ENCODE data around the gene TOX2. TPM values are rescaled to one million over a fixed set of nuclear protein-coding genes. Genes with fewer than 3 reads are reported as not detected.

The TOX2 gene
- total and polyA plus RNA-seq, 2 of the 8 experiments (the other 6 are each of a cell fraction or from before 2014, with no cell fraction given): 1.8 to 3.4 TPM

DNA sequence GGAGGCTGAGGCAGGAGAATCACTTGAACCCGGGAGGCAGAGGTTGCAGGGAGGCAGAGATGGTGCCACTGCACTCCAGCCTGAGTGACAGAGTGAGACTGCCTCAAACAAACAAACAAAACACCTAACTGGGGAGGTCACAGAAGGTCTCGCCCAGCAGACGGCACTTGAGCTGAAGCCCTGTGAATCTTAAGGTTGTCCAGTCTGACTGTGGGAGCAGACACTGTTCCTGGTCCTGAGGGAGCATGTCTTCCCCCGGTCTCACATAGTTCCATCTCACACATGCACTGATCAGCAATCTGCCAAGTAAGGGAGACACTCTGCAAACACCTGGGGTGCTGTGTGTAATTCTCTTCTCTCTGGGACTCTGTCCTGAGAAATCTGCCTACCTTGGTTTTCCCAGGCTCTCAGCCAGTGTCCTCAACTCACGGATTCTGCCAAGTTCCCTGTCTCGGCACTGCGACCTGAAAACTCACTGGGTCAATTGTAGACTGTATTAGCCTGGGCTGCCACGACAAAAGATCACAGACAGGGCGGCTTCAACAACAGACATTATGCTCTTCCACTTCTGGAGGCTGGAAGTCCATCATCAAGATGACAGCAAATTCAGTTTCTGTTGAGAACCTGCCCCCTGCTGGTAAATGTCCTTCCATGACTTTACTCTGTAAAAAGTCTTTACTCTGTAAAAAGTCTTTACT lies 178.0 kb downstream of the TOX2 start:
- no peak overlapping the region for H2BK5ac ChIP-seq (ENCODE audit: low read depth, low read length)
- H2BK12ac ChIP-seq (ENCODE audit: low read depth, low read length): no peak overlapping the region
- H3K9ac ChIP-seq (replicated peaks in 1 of 4; ENCODE audit: extremely low read depth in 1 of 4, low read depth in 3 of 4, low read length in 3 of 4): no peak overlapping the region
- no peak overlapping the region for H2AK5ac ChIP-seq (ENCODE audit: low read depth, low read length)
- no peaks in the 10 kb centered on the region for H3K27me3 ChIP-seq (replicated peaks in 1 of 4; ENCODE audit: control insufficient read depth in 3 of 4, extremely low read depth in 1 of 4, insufficient read depth in 3 of 4, low read length in 3 of 4)
- H3K18ac ChIP-seq (ENCODE audit: extremely low read depth, low read length): no peak overlapping the region
- no peaks in the 10 kb centered on the region for H3K79me1 ChIP-seq (ENCODE audit: low read depth, low read length)
- H4K20me1 ChIP-seq (replicated peaks in 1 of 2; ENCODE audit: control insufficient read depth in 1 of 2, insufficient read depth in 2 of 2, low read length in 2 of 2): no peaks in the 10 kb centered on the region
- no peaks in the 10 kb centered on the region for H3K9me3 ChIP-seq (ENCODE audit: insufficient read depth in 2 of 2, low read depth in 1 of 2, low read length in 1 of 2)
- FAIRE-seq (no peak), DNase-seq (ENCODE audit: low read depth in 1 of 2, low spot score in 2 of 2) (no peak)
- H3K27ac ChIP-seq (ENCODE audit: low read depth, low read length): no peak overlapping the region
- no peaks in the 10 kb centered on the region for H3K36me3 ChIP-seq (ENCODE audit: control insufficient read depth in 2 of 4, insufficient read depth in 4 of 4, low read length in 3 of 4)
- CTCF ChIA-PET (ENCODE audit: partially characterized antibody): interaction anchor here (1.0 to 1.6 kb wide), 11 partner anchors 8 to 371 kb away, joined by 3 to 15 read pairs (median 4); no protein-coding TSS in a partner anchor
- POLR2A ChIA-PET (ENCODE audit: partially characterized antibody): no interaction called here
- H3K4ac ChIP-seq (replicated peaks; ENCODE audit: insufficient read length, low read depth, low read length): no peak overlapping the region
- no peak overlapping the region for H2BK20ac ChIP-seq (ENCODE audit: low read length)
- no peak overlapping the region for H3K56ac ChIP-seq (replicated peaks; ENCODE audit: insufficient read length, low read depth, low read length)
- H2AFZ ChIP-seq (ENCODE audit: low read length): no peak overlapping the region
- no peak overlapping the region for H4K91ac ChIP-seq (replicated peaks; ENCODE audit: insufficient read length, low read length)
- no peak overlapping the region for H3K4me3 ChIP-seq (ENCODE audit: extremely low read depth in 1 of 4, insufficient read depth in 2 of 4, low read depth in 3 of 4, low read length in 4 of 4)
- no peaks in the 10 kb centered on the region for H3K79me2 ChIP-seq (ENCODE audit: control insufficient read depth in 1 of 2, insufficient read depth in 2 of 2, low read length in 2 of 2)
- H4K5ac ChIP-seq (ENCODE audit: insufficient read length, low read depth, low read length): no peak overlapping the region
- H3K14ac ChIP-seq (ENCODE audit: insufficient read length): no peak overlapping the region
- H3K23ac ChIP-seq (ENCODE audit: insufficient read length): no peak overlapping the region
- no peaks in the 10 kb centered on the region for H3K23me2 ChIP-seq (ENCODE audit: low read depth, low read length)
- H3K4me2 ChIP-seq (ENCODE audit: insufficient read depth in 1 of 2, low read depth in 2 of 2, low read length in 2 of 2): no peak overlapping the region
- H3K4me1 ChIP-seq (replicated peaks in 1 of 4; ENCODE audit: control insufficient read depth in 3 of 4, insufficient read depth in 4 of 4, low read length in 3 of 4): no peaks in the 10 kb centered on the region
- 81% methylated on average over 9 of the region's 9 CpGs; no CpG with 5 or more reads in 1 of the 2 experiments for WGBS, 2 experiments (ENCODE audit: extremely low coverage in 1 of 2, insufficient coverage in 1 of 2, insufficient read length in 1 of 2, insufficient replicate concordance in 2 of 2, low coverage in 1 of 2, low lambda C conversion rate in 2 of 2, missing lambda C conversion rate in 1 of 2)
- no peak overlapping the region for H4K8ac ChIP-seq (ENCODE audit: extremely low read depth, insufficient read depth, low read length)
- no peak overlapping the region for H2BK120ac ChIP-seq (replicated peaks; ENCODE audit: low read depth, low read length)
- no peak overlapping the region for H2BK15ac ChIP-seq (ENCODE audit: low read length)
- no peak for TF ChIP-seq SAP30 (IDR thresholded peaks at IDR 0.05; ENCODE audit: insufficient read depth, insufficient replicate concordance, low read length)
- no peak for TF ChIP-seq CREB1 (IDR thresholded peaks at IDR 0.05)
- no peak for TF ChIP-seq RNF2 (IDR thresholded peaks at IDR 0.05; ENCODE audit: borderline replicate concordance, low read depth, low read length, missing control alignments, poor library complexity, severe bottlenecking)
- no peak for TF ChIP-seq GTF2F1 (IDR thresholded peaks at IDR 0.05; ENCODE audit: borderline replicate concordance, low read depth, low read length)
- TF ChIP-seq KDM1A (IDR thresholded peaks at IDR 0.05; ENCODE audit: borderline replicate concordance, low read length): no peak
- TF ChIP-seq SP4 (IDR thresholded peaks at IDR 0.05; ENCODE audit: low read length): no peak
- no peak for TF ChIP-seq HDAC2 (IDR thresholded peaks at IDR 0.05; ENCODE audit: borderline replicate concordance in 1 of 2, low read depth in 2 of 2, low read length in 2 of 2)
- TF ChIP-seq, protein P1, sequence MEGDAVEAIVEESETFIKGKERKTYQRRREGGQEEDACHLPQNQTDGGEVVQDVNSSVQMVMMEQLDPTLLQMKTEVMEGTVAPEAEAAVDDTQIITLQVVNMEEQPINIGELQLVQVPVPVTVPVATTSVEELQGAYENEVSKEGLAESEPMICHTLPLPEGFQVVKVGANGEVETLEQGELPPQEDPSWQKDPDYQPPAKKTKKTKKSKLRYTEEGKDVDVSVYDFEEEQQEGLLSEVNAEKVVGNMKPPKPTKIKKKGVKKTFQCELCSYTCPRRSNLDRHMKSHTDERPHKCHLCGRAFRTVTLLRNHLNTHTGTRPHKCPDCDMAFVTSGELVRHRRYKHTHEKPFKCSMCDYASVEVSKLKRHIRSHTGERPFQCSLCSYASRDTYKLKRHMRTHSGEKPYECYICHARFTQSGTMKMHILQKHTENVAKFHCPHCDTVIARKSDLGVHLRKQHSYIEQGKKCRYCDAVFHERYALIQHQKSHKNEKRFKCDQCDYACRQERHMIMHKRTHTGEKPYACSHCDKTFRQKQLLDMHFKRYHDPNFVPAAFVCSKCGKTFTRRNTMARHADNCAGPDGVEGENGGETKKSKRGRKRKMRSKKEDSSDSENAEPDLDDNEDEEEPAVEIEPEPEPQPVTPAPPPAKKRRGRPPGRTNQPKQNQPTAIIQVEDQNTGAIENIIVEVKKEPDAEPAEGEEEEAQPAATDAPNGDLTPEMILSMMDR (IDR thresholded peaks at IDR 0.05; ENCODE audit: control extremely low read depth in 1 of 3, insufficient read depth in 1 of 3, low read depth in 1 of 3, low read length in 3 of 3): peak in 2 of 3 experiments; percentile 25 to 44; a peak in 2 of 4 replicates
- no peak for TF ChIP-seq NANOG (IDR thresholded peaks at IDR 0.05; ENCODE audit: insufficient read depth, low read depth, low read length, poor library complexity, severe bottlenecking)

Data from H1 (cell line).